ENCODE data around the gene ISG20L2.
"Not testable (repeated sequence)": the region's sequence is repeated elsewhere in the genome, so short reads cannot be mapped to it uniquely, and the experiment has no call there.

ISG20L2 gene

DNA sequence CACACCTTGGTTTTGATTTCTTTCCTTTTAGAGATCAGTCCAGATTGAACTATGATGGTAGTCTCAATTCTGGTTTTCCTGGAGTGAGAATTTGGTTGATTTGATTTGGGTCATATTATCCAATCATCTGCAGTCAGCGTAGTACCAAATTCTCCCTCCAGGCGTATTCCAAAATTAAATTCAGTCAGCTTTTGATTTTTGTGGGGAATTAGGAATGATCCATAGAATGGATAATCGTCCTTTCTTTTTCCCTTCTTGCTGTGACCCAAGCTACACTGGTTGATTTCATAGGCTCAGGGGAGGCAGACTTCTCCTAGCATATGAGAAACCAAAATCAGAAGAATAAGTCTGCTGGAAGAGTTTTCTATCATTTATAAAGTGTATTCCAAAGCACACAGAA is 43.7 kb upstream of the ISG20L2 start:
- H3K4me3 ChIP-seq (replicated peaks in 1 of 2; ENCODE audit: low read depth in 2 of 2, low read length in 2 of 2): no peak overlapping the region
- no peak for TF ChIP-seq CTCF (IDR thresholded peaks at IDR 0.05; ENCODE audit: low read depth, low read length)
- no peak for DNase-seq (ENCODE audit: low read depth in 2 of 2)

DNA sequence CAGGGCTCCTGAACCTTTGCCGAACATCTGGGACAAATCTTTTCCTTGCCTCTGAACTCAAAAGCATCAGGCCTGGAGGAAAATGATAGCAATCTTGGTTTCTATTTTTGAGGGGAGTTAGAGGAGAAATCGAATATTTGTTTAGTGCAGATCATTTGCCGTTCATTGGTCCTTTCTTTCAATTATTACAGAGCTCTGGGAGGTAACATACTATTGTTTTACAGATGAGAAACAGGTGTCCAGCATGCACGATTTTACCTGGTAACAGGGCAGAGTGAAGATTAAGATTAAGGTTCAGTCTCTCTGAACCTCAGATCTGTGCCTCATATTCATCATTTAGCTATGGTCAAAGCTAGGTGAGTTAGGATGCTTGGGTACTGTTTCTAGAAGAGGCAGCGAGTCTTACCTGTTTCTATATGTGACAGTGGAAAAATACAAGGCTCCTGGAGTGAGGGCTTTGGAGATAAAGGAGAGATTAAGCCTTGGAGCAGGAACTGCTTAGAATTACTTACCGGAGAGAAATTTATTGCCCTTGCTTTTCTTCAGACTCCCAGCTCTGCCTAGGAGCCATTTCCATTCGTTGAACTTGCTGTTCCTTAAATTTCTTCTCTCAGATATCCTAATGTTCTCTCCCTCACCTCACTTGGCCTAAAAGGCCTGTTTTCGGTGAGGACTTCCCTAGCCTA is 40.2 kb upstream of the ISG20L2 start:
- DNase-seq (ENCODE audit: low read depth in 2 of 2): no peak
- peak overlapping the region; percentile 95 to 97 for H3K4me3 ChIP-seq (replicated peaks in 1 of 2; ENCODE audit: low read depth in 2 of 2, low read length in 2 of 2)

GRCh38 chr1:156767879-156768604 is 39.5 kb upstream of the ISG20L2 start:
- DNase-seq (ENCODE audit: low read depth in 2 of 2): peak; percentile 12 to 18
- TF ChIP-seq CTCF (IDR thresholded peaks at IDR 0.05; ENCODE audit: low read depth, low read length): no peak
- H3K4me3 ChIP-seq (replicated peaks in 1 of 2; ENCODE audit: low read depth in 2 of 2, low read length in 2 of 2): peak overlapping the region; percentile 95 to 97

More for the DNA sequence above, 40.2 kb upstream of the ISG20L2 start:
- no peak for TF ChIP-seq CTCF (IDR thresholded peaks at IDR 0.05; ENCODE audit: low read depth, low read length)

DNA sequence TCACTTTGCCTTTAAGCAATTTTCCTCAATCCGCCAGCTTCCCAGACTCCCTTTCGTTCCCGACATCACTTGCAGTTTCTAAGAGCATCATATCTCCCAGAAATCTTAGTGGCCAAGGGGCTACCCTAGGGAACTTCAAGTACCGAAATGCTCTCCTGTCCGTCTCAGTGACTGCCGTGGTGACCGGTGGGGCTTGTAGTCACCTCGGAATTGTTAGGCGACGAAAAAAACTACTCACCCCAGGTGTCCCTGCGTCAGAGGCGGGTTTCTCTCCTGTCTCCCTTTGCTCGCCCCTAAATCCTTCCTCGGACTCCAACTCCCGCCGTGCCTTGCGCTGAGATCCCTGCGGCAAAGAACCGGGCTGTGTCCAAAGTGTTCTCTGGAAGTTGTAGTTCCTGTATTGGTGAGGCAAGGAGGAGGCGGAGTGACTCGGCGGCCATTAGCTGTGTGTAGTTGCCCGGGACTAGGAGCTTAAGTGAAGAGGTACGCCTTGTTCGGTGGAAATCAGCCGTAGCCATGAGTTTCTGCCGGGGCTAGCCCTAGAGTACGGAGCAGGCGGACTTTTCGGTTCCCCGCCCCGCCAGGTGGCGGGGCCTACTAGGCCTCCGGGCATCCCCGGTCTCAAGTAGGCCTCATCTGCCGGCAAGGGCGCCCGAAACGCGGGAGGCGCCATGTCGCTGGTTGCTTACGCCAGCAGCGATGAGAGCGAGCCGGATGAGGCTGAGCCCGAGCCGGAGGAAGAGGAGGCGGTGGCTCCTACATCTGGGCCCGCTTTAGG is 38.7 kb upstream of the ISG20L2 start, which contains the start of gene PRCC:
TSS of gene PRCC (plus strand) at position 435 of the 778 bp plus-strand sequence. CDS start at position 672, 237 bp downstream.
- DNase-seq (ENCODE audit: low read depth in 2 of 2): peak; percentile 100
- TF ChIP-seq CTCF (IDR thresholded peaks at IDR 0.05; ENCODE audit: low read depth, low read length): no peak
- H3K4me3 ChIP-seq (replicated peaks in 1 of 2; ENCODE audit: low read depth in 2 of 2, low read length in 2 of 2): peak within 1 kb of the TSS; percentile 95 to 97

- H3K4me3 ChIP-seq (replicated peaks in 1 of 2; ENCODE audit: low read depth in 2 of 2, low read length in 2 of 2): peak overlapping the region; percentile 95 to 97
- TF ChIP-seq CTCF (IDR thresholded peaks at IDR 0.05; ENCODE audit: low read depth, low read length): no peak
- DNase-seq (ENCODE audit: low read depth in 2 of 2): peak; percentile 11 to 19
Observed at GRCh38 chr1:156766298-156767100, 37.9 kb upstream of the ISG20L2 start.

- no peak for DNase-seq (ENCODE audit: low read depth in 2 of 2)
- no peak for TF ChIP-seq CTCF (IDR thresholded peaks at IDR 0.05; ENCODE audit: low read depth, low read length)
- H3K4me3 ChIP-seq (replicated peaks in 1 of 2; ENCODE audit: low read depth in 2 of 2, low read length in 2 of 2): no peak overlapping the region
Observed at GRCh38 chr1:156765666-156766065, 37.1 kb upstream of the ISG20L2 start.

DNA sequence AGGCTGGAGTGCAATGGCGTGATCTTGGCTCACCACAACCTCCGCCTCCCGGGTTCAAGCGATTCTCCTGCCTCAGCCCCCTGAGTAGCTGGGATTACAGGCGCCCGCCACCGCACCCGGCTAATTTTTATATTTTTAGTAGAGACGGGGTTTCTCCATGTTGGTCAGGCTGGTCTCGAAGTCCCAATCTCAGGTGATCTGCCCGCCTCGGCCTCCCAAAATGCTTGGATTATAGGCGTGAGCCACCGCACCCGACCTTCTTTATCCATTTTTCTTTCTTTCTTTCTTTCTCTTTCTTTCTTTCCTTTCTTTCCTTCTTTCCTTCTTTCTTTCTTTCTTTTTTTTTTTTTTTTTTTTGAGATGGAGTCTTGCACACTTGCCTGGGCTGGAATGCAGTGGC is 36.6 kb upstream of the ISG20L2 start:
- not testable (repeated sequence) for H3K4me3 ChIP-seq (replicated peaks in 1 of 2; ENCODE audit: low read depth in 2 of 2, low read length in 2 of 2); DNase-seq (ENCODE audit: low read depth in 2 of 2)

All from cardiac fibroblast (primary cell).